ENCODE measurements around the gene DSCAM.

The DSCAM gene

DNA sequence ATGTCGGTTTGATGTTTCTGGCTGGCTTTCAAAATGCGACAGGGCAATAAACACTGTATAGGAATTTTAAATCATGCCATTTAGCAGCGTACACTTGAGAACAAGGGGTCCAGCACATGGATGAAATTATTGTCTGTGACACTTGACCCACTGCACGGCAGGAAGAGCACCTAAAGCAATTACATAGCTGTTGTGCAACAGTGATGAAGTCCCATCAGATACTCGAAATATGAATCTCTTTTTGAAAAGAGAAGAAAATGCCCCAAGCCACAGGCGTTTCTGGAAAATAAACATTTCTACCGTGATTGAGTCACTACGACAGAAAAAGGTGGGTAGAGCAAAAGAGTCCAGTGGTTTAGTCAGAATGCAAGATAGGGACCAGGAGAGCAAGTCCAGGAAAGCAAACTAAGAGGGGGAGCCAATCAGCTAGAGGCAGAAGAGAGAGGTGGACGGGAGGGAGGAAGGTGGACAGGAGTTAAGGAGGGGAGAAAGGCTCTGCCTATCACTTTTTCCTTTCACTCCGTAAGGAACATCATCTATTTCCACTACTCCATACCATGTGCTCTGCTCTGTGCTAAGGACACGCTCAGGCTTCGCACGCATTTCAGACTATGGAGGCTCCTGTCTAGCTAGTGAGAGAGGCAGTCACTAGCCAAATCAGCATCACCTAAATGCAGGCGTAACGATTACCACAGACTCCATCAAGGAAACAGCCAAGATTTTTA is 6.4 kb downstream of the DSCAM start:
- Histone ChIP-seq H3K9me3 (ENCODE audit: control insufficient read depth in 2 of 2, low read length in 2 of 2) (no peaks in the 10 kb centered on the region), H3K27me3 (ENCODE audit: control insufficient read depth in 1 of 2, insufficient read depth in 2 of 2, low read length in 2 of 2) (peaks cover 26 to 42% of the 10 kb centered on the region in 2 donors), H3K27ac (ENCODE audit: low read length) (no peak overlapping the region), H3K36me3 (ENCODE audit: control insufficient read depth in 2 of 2, insufficient read depth in 2 of 2, low read length in 2 of 2) (no peaks in the 10 kb centered on the region), H3K4me1 (ENCODE audit: control insufficient read depth, insufficient read depth, low read length) (peaks cover 4% of the 10 kb centered on the region), H3K9ac (ENCODE audit: low read length in 2 of 2) (no peak overlapping the region), H3K4me3 (ENCODE audit: low read length in 2 of 2) (no peak overlapping the region)

DNA sequence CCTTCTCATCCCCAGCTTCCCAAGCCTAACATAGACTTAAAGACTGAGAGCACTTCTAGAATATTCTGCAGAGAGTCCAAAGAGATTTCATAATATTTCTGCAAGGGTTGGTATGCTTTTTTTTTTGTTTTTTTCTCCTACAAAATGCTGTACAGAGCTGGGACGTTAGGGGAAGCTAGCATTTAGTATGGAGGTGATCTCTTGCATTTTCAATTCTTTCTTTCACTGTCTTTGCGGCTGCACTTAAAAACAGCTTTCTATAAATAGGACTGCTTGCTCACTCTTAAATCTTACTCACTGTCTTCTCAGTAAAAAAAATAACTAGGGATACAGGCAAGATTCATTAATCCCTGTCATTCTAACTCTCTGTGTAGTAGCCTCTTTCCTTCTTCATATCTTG is 7.4 kb downstream of the DSCAM start:
- Histone ChIP-seq H3K9me3 (ENCODE audit: control insufficient read depth in 2 of 2, low read length in 2 of 2) (no peaks in the 10 kb centered on the region), H3K27ac (ENCODE audit: low read length) (no peak overlapping the region), H3K27me3 (ENCODE audit: control insufficient read depth in 1 of 2, insufficient read depth in 2 of 2, low read length in 2 of 2) (peaks cover 16 to 33% of the 10 kb centered on the region in 2 donors)

DNA sequence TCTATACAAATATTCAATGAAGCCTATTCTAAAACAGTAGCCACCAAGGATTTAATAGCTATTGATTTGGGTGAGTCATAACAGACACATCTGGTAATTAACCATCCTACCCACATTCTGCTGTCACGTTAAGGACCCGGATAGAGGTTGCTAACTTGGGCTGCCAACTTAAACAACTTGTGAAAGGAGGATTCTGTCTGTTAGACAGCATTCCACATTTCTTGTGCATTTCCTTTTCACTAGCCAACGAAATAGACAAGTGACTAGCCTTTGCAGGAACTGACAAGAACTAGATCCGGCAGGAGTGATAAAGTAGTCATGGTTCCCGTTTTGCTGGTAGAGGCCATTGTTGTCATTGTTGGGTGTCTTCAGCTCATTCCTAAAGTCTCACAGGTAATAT is 9.5 kb downstream of the DSCAM start:
- Histone ChIP-seq H3K9me3 (ENCODE audit: control insufficient read depth in 2 of 2, low read length in 2 of 2) (no peaks in the 10 kb centered on the region), H3K27me3 (ENCODE audit: control insufficient read depth in 1 of 2, insufficient read depth in 2 of 2, low read length in 2 of 2) (peaks cover 13 to 31% of the 10 kb centered on the region in 2 donors), H3K9ac (ENCODE audit: low read length in 2 of 2) (no peak overlapping the region), H3K4me1 (ENCODE audit: control insufficient read depth, insufficient read depth, low read length) (peaks cover 4% of the 10 kb centered on the region), H3K27ac (ENCODE audit: low read length) (no peak overlapping the region), H3K4me3 (ENCODE audit: low read length in 2 of 2) (no peak overlapping the region), H3K36me3 (ENCODE audit: control insufficient read depth in 2 of 2, insufficient read depth in 2 of 2, low read length in 2 of 2) (no peaks in the 10 kb centered on the region)

More for the DNA sequence above, 7.4 kb downstream of the DSCAM start:
- H3K36me3 ChIP-seq (ENCODE audit: control insufficient read depth in 2 of 2, insufficient read depth in 2 of 2, low read length in 2 of 2): no peaks in the 10 kb centered on the region
- H3K4me3 ChIP-seq (ENCODE audit: low read length in 2 of 2): no peak overlapping the region
- H3K9ac ChIP-seq (ENCODE audit: low read length in 2 of 2): no peak overlapping the region
- H3K4me1 ChIP-seq (ENCODE audit: control insufficient read depth, insufficient read depth, low read length): peaks cover 4% of the 10 kb centered on the region

DNA sequence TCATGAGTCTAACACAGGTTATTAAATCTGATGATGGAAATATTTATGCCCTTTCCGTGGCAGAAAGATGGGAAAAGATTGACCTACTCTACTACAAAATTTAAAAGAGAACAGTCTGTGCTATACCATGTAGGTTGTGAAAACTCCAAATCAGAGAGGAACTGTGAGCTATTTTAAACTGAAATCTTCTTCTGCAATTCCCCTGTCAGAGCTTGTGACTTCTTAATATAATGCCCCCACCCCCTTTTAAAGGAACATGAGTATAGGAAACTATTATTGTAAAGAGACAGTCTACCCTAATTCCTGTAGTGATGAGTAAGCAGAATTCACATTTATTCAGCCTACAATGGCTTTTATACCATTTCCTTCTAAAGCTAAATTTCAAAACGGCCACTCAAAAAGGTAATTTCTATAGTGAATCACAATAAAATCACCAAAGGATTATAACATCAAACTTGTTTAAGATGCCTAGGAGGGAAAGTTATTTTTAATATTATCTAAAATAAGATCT is 11.7 kb downstream of the DSCAM start:
- Histone ChIP-seq H3K4me3 (ENCODE audit: low read length in 2 of 2) (no peak overlapping the region), H3K9ac (ENCODE audit: low read length in 2 of 2) (no peak overlapping the region), H3K4me1 (ENCODE audit: control insufficient read depth, insufficient read depth, low read length) (no peaks in the 10 kb centered on the region), H3K27me3 (ENCODE audit: control insufficient read depth in 1 of 2, insufficient read depth in 2 of 2, low read length in 2 of 2) (peaks cover 0 to 15% of the 10 kb centered on the region in 2 donors), H3K36me3 (ENCODE audit: control insufficient read depth in 2 of 2, insufficient read depth in 2 of 2, low read length in 2 of 2) (no peaks in the 10 kb centered on the region), H3K9me3 (ENCODE audit: control insufficient read depth in 2 of 2, low read length in 2 of 2) (no peaks in the 10 kb centered on the region), H3K27ac (ENCODE audit: low read length) (no peak overlapping the region)

DNA sequence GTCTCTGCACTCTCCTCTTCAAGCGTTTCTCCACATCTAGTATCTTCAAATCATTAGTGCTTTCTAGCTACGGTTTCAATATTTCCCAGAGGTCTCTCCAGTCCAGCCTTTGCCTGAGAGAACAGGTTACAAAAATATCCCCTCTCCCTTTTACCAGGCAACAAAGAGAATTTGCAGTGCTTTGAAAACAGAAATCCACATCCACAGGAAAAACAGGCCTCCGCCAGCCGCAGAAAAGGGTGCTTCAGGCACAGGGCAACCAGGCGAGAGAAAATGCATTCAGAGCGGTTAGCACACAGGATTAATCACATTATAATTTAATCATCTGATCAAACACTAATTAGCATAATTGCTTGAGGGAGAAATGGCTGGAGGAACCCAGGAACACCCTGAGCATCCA is 13.8 kb downstream of the DSCAM start:
- Histone ChIP-seq H3K9me3 (ENCODE audit: control insufficient read depth in 2 of 2, low read length in 2 of 2) (no peaks in the 10 kb centered on the region), H3K27ac (ENCODE audit: low read length) (no peak overlapping the region), H3K36me3 (ENCODE audit: control insufficient read depth in 2 of 2, insufficient read depth in 2 of 2, low read length in 2 of 2) (no peaks in the 10 kb centered on the region), H3K4me1 (ENCODE audit: control insufficient read depth, insufficient read depth, low read length) (no peaks in the 10 kb centered on the region), H3K27me3 (ENCODE audit: control insufficient read depth in 1 of 2, insufficient read depth in 2 of 2, low read length in 2 of 2) (peaks cover 0 to 13% of the 10 kb centered on the region in 2 donors), H3K4me3 (ENCODE audit: low read length in 2 of 2) (no peak overlapping the region), H3K9ac (ENCODE audit: low read length in 2 of 2) (no peak overlapping the region)

DNA sequence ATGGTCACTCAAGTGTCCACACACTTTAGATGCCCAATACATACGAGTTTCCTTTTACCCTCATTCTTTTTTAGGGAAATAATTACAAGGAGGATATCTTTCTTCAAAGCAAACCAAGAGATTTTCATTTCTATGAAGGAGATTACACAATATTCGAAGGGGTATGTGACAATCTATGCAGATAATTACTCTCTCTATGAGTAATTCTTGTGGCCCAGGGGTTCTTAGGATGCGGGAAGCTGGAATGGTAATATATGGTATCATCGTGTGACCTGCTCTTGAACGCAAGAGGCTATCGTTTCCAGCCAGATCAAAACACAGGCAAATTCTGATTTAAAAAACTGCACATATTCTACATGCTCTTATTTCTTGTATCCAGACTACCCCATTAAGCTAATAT is 14.6 kb downstream of the DSCAM start:
- no peaks in the 10 kb centered on the region for H3K4me1 ChIP-seq (ENCODE audit: control insufficient read depth, insufficient read depth, low read length)
- no peaks in the 10 kb centered on the region for H3K36me3 ChIP-seq (ENCODE audit: control insufficient read depth in 2 of 2, insufficient read depth in 2 of 2, low read length in 2 of 2)
- no peak overlapping the region for H3K9ac ChIP-seq (ENCODE audit: low read length in 2 of 2)
- H3K4me3 ChIP-seq (ENCODE audit: low read length in 2 of 2): no peak overlapping the region
- H3K27me3 ChIP-seq (ENCODE audit: control insufficient read depth in 1 of 2, insufficient read depth in 2 of 2, low read length in 2 of 2): peaks cover 0 to 10% of the 10 kb centered on the region in 2 donors
- H3K27ac ChIP-seq (ENCODE audit: low read length): no peak overlapping the region
- no peaks in the 10 kb centered on the region for H3K9me3 ChIP-seq (ENCODE audit: control insufficient read depth in 2 of 2, low read length in 2 of 2)

DNA sequence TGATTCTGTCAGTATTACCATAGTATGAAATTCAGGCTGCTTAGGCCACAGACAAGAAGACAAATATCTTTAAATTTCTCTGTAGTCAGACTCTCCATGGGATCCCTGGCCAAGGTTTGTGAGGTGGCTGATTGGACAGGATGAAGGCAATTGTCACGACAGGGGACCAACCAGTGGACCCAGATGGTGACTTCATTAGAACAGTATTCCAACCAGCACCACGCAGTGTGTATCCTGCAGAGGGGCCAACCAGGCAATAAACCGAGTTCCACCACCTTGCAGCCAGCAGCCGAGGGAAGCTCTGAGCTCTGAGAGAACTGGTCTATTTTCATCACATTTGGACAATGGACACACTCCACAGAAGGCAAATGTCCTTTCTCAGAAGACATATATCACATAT is 16.1 kb downstream of the DSCAM start:
- no peaks in the 10 kb centered on the region for H3K9me3 ChIP-seq (ENCODE audit: control insufficient read depth in 2 of 2, low read length in 2 of 2)
- no peaks in the 10 kb centered on the region for H3K4me1 ChIP-seq (ENCODE audit: control insufficient read depth, insufficient read depth, low read length)
- no peak overlapping the region for H3K27ac ChIP-seq (ENCODE audit: low read length)

DNA sequence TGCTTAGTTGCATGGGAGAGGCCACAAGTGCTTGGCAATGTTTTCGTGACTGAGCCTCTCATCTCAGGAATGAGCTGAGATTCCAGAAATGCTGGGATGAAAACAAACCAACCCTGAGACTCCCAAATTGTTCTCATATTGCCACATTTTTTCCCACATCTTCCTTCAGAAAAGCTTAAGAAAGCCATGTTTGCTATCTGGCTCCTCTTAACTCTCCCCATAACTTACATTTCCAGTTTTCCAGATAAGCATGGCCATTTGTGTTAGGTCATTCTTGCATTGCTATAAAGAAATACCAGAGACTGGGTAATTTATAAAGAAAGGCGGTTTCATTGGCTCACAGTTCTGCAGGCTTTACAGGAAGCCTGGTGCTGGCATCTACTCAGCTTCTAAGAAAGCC is 17.2 kb downstream of the DSCAM start:
- Histone ChIP-seq H3K36me3 (ENCODE audit: control insufficient read depth in 2 of 2, insufficient read depth in 2 of 2, low read length in 2 of 2) (no peaks in the 10 kb centered on the region), H3K27me3 (ENCODE audit: control insufficient read depth in 1 of 2, insufficient read depth in 2 of 2, low read length in 2 of 2) (no peaks in the 10 kb centered on the region), H3K9ac (ENCODE audit: low read length in 2 of 2) (no peak overlapping the region), H3K9me3 (ENCODE audit: control insufficient read depth in 2 of 2, low read length in 2 of 2) (no peaks in the 10 kb centered on the region), H3K4me1 (ENCODE audit: control insufficient read depth, insufficient read depth, low read length) (no peaks in the 10 kb centered on the region), H3K27ac (ENCODE audit: low read length) (no peak overlapping the region), H3K4me3 (ENCODE audit: low read length in 2 of 2) (no peak overlapping the region)

More for the DNA sequence above, 16.1 kb downstream of the DSCAM start:
- H3K27me3 ChIP-seq (ENCODE audit: control insufficient read depth in 1 of 2, insufficient read depth in 2 of 2, low read length in 2 of 2): peaks cover 0 to under 1% of the 10 kb centered on the region in 2 donors
- H3K9ac ChIP-seq (ENCODE audit: low read length in 2 of 2): no peak overlapping the region
- H3K36me3 ChIP-seq (ENCODE audit: control insufficient read depth in 2 of 2, insufficient read depth in 2 of 2, low read length in 2 of 2): no peaks in the 10 kb centered on the region
- no peak overlapping the region for H3K4me3 ChIP-seq (ENCODE audit: low read length in 2 of 2)

DNA sequence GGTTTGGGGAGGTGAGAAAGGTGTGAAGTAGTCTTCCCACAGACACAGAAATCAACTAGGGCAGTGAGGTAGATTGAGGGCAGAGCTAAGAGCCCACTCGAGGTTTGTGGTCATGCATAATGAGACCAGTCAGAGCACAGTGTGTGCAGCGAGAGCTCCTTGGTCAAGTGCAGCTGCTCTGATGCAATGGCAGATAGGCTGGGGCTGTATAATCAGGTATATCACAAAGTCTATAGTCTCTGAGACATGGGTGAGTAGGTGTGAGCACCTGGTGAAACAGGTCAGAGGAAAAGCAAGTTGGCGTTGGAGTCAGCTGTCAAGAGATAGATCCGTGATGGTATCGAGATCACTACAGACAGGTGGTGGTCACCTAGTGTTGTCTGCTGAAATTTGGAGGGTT is 17.6 kb downstream of the DSCAM start:
- Histone ChIP-seq H3K4me1 (ENCODE audit: control insufficient read depth, insufficient read depth, low read length) (no peaks in the 10 kb centered on the region), H3K9ac (ENCODE audit: low read length in 2 of 2) (no peak overlapping the region), H3K27me3 (ENCODE audit: control insufficient read depth in 1 of 2, insufficient read depth in 2 of 2, low read length in 2 of 2) (no peaks in the 10 kb centered on the region), H3K27ac (ENCODE audit: low read length) (no peak overlapping the region), H3K36me3 (ENCODE audit: control insufficient read depth in 2 of 2, insufficient read depth in 2 of 2, low read length in 2 of 2) (no peaks in the 10 kb centered on the region), H3K4me3 (ENCODE audit: low read length in 2 of 2) (no peak overlapping the region), H3K9me3 (ENCODE audit: control insufficient read depth in 2 of 2, low read length in 2 of 2) (no peaks in the 10 kb centered on the region)

DNA sequence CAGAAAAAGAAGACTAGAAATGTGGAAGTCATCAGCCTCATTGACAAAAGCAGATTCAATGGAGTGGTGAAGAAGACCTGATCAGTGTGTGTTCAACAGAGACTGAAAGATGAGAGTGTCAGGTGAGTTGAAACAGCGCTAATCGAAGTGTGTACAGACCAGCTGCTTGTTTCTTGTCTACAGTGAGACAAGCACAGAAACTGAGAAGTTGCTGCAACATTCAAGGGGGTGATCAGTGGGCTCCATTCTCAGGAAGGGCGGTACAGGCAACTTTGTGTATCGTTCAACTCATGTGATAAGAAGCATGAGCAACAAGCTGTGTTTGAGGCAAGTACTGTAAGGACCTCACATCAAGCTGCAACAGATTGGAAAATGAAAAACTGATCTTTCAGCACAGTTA is 19.4 kb downstream of the DSCAM start:
- no peaks in the 10 kb centered on the region for H3K36me3 ChIP-seq (ENCODE audit: control insufficient read depth in 2 of 2, insufficient read depth in 2 of 2, low read length in 2 of 2)
- no peak overlapping the region for H3K9ac ChIP-seq (ENCODE audit: low read length in 2 of 2)
- no peak overlapping the region for H3K4me3 ChIP-seq (ENCODE audit: low read length in 2 of 2)
- no peaks in the 10 kb centered on the region for H3K27me3 ChIP-seq (ENCODE audit: control insufficient read depth in 1 of 2, insufficient read depth in 2 of 2, low read length in 2 of 2)
- no peaks in the 10 kb centered on the region for H3K4me1 ChIP-seq (ENCODE audit: control insufficient read depth, insufficient read depth, low read length)
- H3K27ac ChIP-seq (ENCODE audit: low read length): no peak overlapping the region
- H3K9me3 ChIP-seq (ENCODE audit: control insufficient read depth in 2 of 2, low read length in 2 of 2): no peaks in the 10 kb centered on the region
